Heart right ventricle (tissue), 16 donors: Measurements from ENCODE around the gene USP22. TPM values are rescaled to one million over a fixed set of nuclear protein-coding genes. Genes with fewer than 3 reads are reported as not detected.

Source experiments
- ATAC-seq, 8 donors: fragments of 200-7000 bp; cut with Tn5 transposase; one replicate each; pipeline ENCODE4 v1.9.1; 2020; ENCODE audit warnings: mild to moderate bottlenecking in 8 of 8, moderate library complexity in 8 of 8, moderate number of reproducible peaks in 1 of 8
- DNase-seq, 2 donors: peaks; one replicate each; pipeline ENCODE4 v3.0.0-alpha.2; 2020
- H3K27ac ChIP-seq, 10 donors: fragments of 200-600 bp; sonication (generic) in 2 of 10; one replicate each; pipeline versions ENCODE4 v1.5.0 to v1.8.0; 2020 to 2022; ENCODE audit warnings: mild to moderate bottlenecking in 3 of 10
- H3K27me3 ChIP-seq, 7 donors: fragments of 200-600 bp; one replicate each; pipeline ENCODE4 v1.8.0; 2021 to 2022; ENCODE audit warnings: mild to moderate bottlenecking in 2 of 7
- H3K36me3 ChIP-seq, 9 donors: fragments of 200-600 bp; sonication (generic) in 1 of 9; one replicate each; pipeline versions ENCODE4 v1.5.0 to v1.8.0; 2020 to 2022; ENCODE audit warnings: mild to moderate bottlenecking in 2 of 9
- H3K4me1 ChIP-seq, 9 donors: fragments of 200-600 bp; sonication (generic) in 1 of 9; one replicate each; pipeline versions ENCODE4 v1.5.0 to v1.8.0; 2020 to 2022; ENCODE audit warnings: mild to moderate bottlenecking in 4 of 9
- H3K4me3 ChIP-seq, 10 donors: fragments of 200-600 bp; sonication (generic) in 2 of 10; one replicate each; pipeline versions ENCODE4 v1.5.0 to v1.8.0; 2020 to 2022; ENCODE audit warnings: mild to moderate bottlenecking in 7 of 10, moderate library complexity in 2 of 10
- H3K9me3 ChIP-seq, 11 donors: fragments of 200-600 bp in 10 of 11; sonication (generic) in 2 of 11; one replicate each; pipeline versions ENCODE4 v1.5.0 to v1.8.0; 2013 to 2022; ENCODE audit warnings: mild to moderate bottlenecking in 2 of 11, control low read depth in 1 of 11, moderate library complexity in 1 of 11
- CTCF ChIP-seq, 9 donors: fragments of 200-600 bp; sonication (generic) in 2 of 9; IDR thresholded peaks; one replicate each; pipeline versions ENCODE4 v1.5.0 to v1.8.0; 2021 to 2022; ENCODE audit warnings: antibody characterized with exemption in 9 of 9, mild to moderate bottlenecking in 5 of 9, moderate library complexity in 1 of 9
- WGBS, 2 donors: extraction: QIAGEN DNeasy Blood & Tissue Kit; methylation state at CpG; one replicate each; pipeline ENCODE4 v1.1.7; 2013; ENCODE audit warnings: inconsistent platforms in 1 of 2; 5-methylcytosine and 5-hydroxymethylcytosine counted together
- intact Hi-C, 10 donors: fragments of 100-400 bp; cut with DNase I; formaldehyde crosslinking; loops; one replicate each; pipeline versions ENCODE4 v1.11.1 to v1.14.2; 2022
- polyA plus RNA-seq, 2 donors: library from polyadenylated mRNA; stranded (reverse); fragments of 200-250 nt; gene quantifications; one replicate each; pipeline ENCODE4 v1.2.3, GENCODE V29; 2013
- total RNA-seq, 10 donors: library from RNA; stranded (reverse); fragmentation: NEBNext Ultra II Directional in 3 of 10; extraction: Animal tissue kit (Norgen Biotek cat#: 25700) in 3 of 10; gene quantifications; one replicate each; pipeline versions ENCODE4 v1.2.1 to v1.2.4, GENCODE V29; 2021 to 2023
- donor health status: Arrhythmogenic right ventricular cardiomyopathy.
- donor health status: ischemic (EF 13 %, LVEDD 7.1; RV severe dilation, severe dysfunction).
- donor health status: healthy with polysubstance abuse.
- donor health status: DM: no; HTN: yes; CAD: no.
- donor health status: DM: no; HTN: no; CAD: no.
- donor health status: ischemic (EF 25% LVEDD 6.9; RV normal size, moderate dysfunction).
- donor health status: ischemic (EF 25% LVEDD 5.7; RV mildly dilated, moderate dysfunction).
- donor health status: healthy.
- donor health status: DM: yes; HTN: yes; CAD: no.
- donor health status: Ischemic cardiomyopathy.
- donor health status: ischemic (EF 35%, LVEDD 5.7; RV mildly dilated, moderate dysfunction).
- donor health status: nonischemic (EF 11% LVEDD 7.7; RV severe dilation, severe dysfunction).
- donor health status: DM: yes; HTN: yes; CAD: no.
- donor health status: PGD.
- donor health status: ischemic (EF 29% LVEDD 5.4; RV normal size, mild dysfunction).
- donor health status: nonischemic (EF 23%, LVEDD 6.1; RV moderate dilation, normal function).

The USP22 gene
- total and polyA plus RNA-seq, 12 donors, result 26.6 to 218 (median 173) TPM

GRCh38 chr17:21046216-21046615 is 3.4 kb upstream of the USP22 start:
- intact Hi-C loops, result loop anchor here in 3 of 10 donors (10.0 kb wide), 3 partner anchors 59 to 239 kb away; partner anchors contain the start of genes MAP2K3 (in 2 of the 3) and NATD1 (in 1 of the 3)
- H3K36me3 ChIP-seq, result no peaks in the 10 kb centered on the region
- 79 to 83% methylated on average over 3 of the region's 3 CpGs for WGBS, 2 donors
- H3K27ac ChIP-seq, result no peak overlapping the region
- no peak overlapping the region for H3K4me3 ChIP-seq
- no peak for TF ChIP-seq CTCF (IDR thresholded peaks at IDR 0.05)
- no peaks in the 10 kb centered on the region for H3K9me3 ChIP-seq
- DNase-seq, result no peak
- peaks cover 0 to 12% (median 8%) of the 10 kb centered on the region in 9 donors for H3K4me1 ChIP-seq
- no peaks in the 10 kb centered on the region for H3K27me3 ChIP-seq
- ATAC-seq, result no peak

GRCh38 chr17:21044971-21045370 is 2.2 kb upstream of the USP22 start:
- Histone ChIP-seq H3K4me3 (no peak overlapping the region), H3K4me1 (peaks cover 0 to 25% (median 20%) of the 10 kb centered on the region in 9 donors), H3K27me3 (no peaks in the 10 kb centered on the region), H3K36me3 (no peaks in the 10 kb centered on the region), H3K27ac (no peak overlapping the region), H3K9me3 (no peaks in the 10 kb centered on the region)
- TF ChIP-seq CTCF (IDR thresholded peaks at IDR 0.05), result no peak
- intact Hi-C loops, result loop anchor here in 3 of 10 donors (5.0 to 10.0 kb wide), 4 partner anchors 60 to 242 kb away; partner anchors contain the start of genes MAP2K3 (in 2 of the 3) and NATD1 (in 1 of the 3)
- DNase-seq (no peak), ATAC-seq (no peak)
- WGBS, 2 donors, result 96 to 98% methylated on average over 10 of the region's 10 CpGs

GRCh38 chr17:21043296-21044232 is 753 bp upstream of the USP22 start:
- no peaks in the 10 kb centered on the region for H3K9me3 ChIP-seq
- WGBS, 2 donors, result 2 to 3% methylated on average over 37 to 49 of the region's 50 CpGs
- no peaks in the 10 kb centered on the region for H3K27me3 ChIP-seq
- H3K36me3 ChIP-seq, result peaks cover 0 to 9% (median 0%) of the 10 kb centered on the region in 9 donors
- peak; percentile 93 to 98 (median 96) for ATAC-seq
- H3K4me3 ChIP-seq, result peak overlapping the region; percentile 51 to 96 (median 72)
- peak overlapping the region; percentile 89 to 100 (median 96) for H3K27ac ChIP-seq
- intact Hi-C loops, result loop anchor here in 5 of 10 donors (1.0 to 10.0 kb wide), 6 partner anchors 61 to 244 kb away; partner anchors contain the start of genes MAP2K3 (in 2 of the 5) and NATD1 (in 1 of the 5)
- TF ChIP-seq CTCF (IDR thresholded peaks at IDR 0.05), result peak; percentile 77 to 99 (median 89)
- peaks cover 2 to 39% (median 34%) of the 10 kb centered on the region in 9 donors for H3K4me1 ChIP-seq
- peak; percentile 98 to 99 for DNase-seq

- peak overlapping the region; percentile 97 to 100 (median 100) for H3K27ac ChIP-seq
- peaks cover 0 to 25% (median 4%) of the 10 kb centered on the region in 9 donors for H3K36me3 ChIP-seq
- ATAC-seq, result peak; percentile 66 to 78 (median 72)
- TF ChIP-seq CTCF (IDR thresholded peaks at IDR 0.05), result no peak
- intact Hi-C loops, result loop anchor here in 4 of 10 donors (2.0 to 10.0 kb wide), 5 partner anchors 63 to 245 kb away; partner anchors contain the start of genes MAP2K3 (in 2 of the 4) and NATD1 (in 1 of the 4)
- no peaks in the 10 kb centered on the region for H3K9me3 ChIP-seq
- peak; percentile 87 to 91 for DNase-seq
- peak overlapping the region; percentile 86 to 98 (median 96) for H3K4me3 ChIP-seq
- peaks cover 2 to 55% (median 51%) of the 10 kb centered on the region in 9 donors for H3K4me1 ChIP-seq
- H3K27me3 ChIP-seq, result no peaks in the 10 kb centered on the region
- whole genome bisulfite sequencing, 2 donors, result 1% methylated on average over 46 to 47 of the region's 47 CpGs
Measured at GRCh38 chr17:21041741-21042457, 912 bp downstream of the USP22 start.
